ENCODE data around the gene RASSF3.

- TF ChIP-seq CTCF (IDR thresholded peaks at IDR 0.05) (no peak), POLR2A (IDR thresholded peaks at IDR 0.05) (no peak)
These were observed 129.5 kb downstream of the RASSF3 start for GRCh38 chr12:64739778-64740177.

Measured in body of pancreas (tissue), 4 donors.